UCSD-AML1 (cell line): Measurements from ENCODE around the gene GPNMB.
"Not testable (repeated sequence)": the region's sequence is repeated elsewhere in the genome, so short reads cannot be mapped to it uniquely, and the experiment has no call there.

Source experiments
- DNase-seq: peaks from one replicate; lab custom pipeline; 2025; ENCODE audit not compliant: unreplicated experiment; lab: John Stamatoyannopoulos, UW

GPNMB gene

DNA sequence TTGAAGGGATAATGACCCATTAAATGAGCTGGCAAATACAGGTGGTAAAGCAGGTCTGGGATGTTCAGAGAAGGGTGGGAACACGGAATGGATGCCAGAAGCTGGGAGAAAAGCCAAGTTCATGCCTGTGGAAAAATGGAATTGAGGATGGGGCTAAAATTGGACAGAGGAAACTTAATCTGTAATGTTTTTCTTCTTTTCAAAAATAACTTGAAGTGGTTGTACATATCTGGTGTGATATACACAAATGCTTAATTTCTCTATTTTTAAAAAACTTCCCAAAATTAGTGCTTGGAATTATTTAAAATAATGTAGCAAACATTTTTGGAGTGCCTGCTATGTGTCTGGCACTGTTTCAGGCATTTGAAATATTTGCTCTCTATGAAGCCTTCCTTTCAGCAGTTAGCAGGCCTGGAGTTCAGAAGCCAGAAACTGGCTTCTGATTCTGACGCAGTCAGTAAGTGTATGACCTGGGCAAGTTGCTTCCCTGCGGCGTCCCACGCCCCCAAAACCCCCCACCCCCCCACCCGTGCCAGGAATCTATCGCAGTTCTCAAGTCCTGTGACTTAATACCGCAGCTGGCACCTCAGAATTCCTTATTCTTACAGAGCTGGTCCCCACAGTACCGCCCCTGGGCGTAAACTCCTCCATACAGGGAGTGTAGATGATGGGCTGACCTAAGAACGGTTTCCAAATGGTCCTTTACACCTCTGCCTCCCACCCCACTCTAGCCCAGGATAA is 51.7 kb downstream of the GPNMB start:
- no peak for DNase-seq

DNA sequence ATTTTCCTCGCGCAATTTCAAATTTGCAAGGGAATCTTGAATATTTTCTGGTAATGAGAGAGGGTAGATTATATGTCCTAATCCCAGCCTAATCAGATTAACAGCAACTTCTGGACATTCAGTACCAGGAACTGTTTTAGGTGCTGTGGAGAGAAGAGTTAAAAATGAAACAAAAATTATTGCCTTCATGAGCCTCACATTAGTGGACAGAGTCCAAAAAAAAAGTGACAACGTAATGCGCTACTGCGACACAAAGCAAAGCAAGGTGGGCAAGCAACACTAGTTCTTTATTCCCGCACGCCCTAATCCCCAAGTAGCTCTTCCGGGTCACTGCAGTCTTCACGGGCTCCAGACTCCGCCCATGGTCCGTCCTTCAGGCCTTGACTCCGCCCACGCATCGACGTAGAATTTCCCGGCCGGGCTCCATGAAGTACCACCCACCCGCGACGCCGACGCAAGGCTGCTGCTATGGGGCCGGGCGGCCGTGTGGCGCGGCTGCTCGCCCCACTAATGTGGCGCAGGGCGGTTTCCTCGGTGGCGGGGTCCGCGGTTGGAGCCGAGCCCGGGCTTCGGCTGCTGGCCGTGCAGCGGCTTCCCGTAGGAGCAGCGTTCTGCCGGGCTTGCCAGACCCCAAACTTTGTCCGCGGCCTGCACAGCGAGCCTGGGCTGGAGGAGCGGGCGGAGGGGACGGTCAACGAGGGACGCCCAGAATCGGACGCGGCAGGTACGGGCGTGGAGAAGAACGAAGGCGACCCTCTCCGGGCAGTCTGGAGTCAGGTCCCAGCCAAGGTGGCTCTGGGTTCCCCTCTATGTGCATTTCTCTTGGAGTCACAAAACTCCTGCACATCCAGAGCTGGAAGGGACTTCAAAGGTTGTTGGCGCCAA is 52.6 kb downstream of the GPNMB start, which contains the start of gene MALSU1:
Gene MALSU1 (plus strand): TSS at position 455 of the 885 bp plus-strand sequence. CDS start 14 bp downstream, at position 469.
- peak; percentile 88 for DNase-seq

- DNase-seq = peak; percentile 19
Observed at GRCh38 chr7:23299770-23300300, 53.3 kb downstream of the GPNMB start.

GRCh38 chr7:23306936-23307521 is 60.5 kb downstream of the GPNMB start:
- DNase-seq = no peak

GRCh38 chr7:23308754-23309153 is 62.2 kb downstream of the GPNMB start:
- DNase-seq = no peak

DNA sequence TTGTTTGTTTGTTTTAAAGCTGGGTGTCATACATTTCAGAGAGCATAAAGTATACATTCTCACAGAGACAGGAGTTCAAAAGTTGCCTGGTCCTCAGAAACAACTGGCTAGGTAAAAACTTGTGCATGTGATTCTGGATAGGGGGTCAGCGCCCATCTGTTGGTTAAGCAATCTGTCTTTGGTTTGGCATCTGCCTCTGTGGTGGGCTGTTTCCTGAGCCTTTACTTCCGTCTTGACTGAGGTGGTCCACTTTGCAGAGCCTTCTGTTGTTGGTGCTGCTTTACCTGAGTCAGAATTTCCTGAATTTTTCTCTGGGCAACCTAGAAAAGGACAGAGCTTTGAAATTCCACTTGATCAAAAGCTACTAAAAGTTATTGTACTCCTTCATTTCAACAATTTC is 65.6 kb downstream of the GPNMB start:
- not testable (repeated sequence) for DNase-seq

DNA sequence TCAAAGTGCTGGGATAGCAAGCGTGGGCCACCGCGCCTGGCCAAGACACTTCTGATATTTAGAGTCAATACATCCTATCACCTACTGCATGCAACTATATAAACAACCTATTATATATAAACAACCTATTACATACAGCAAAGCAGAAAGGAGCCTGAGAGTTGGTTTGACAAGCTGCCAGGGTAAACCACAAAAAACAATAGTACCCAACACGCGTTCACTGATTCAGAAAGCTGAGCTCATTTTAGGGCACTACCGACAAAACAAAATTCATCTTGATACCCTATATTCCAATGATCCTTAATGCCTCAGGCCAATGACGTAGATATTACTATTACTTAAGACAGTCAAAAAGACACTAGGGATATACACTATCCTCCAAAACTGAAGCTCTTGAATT is 68.8 kb downstream of the GPNMB start:
- no peak for DNase-seq
